Transverse colon (tissue), 4 donors: ENCODE results near the gene ACBD3.

Experiments used
- CTCF ChIP-seq, 5 experiments: fragments of 200-600 bp in 3 of 5; fragments of 450-650 bp in 2 of 5; sonication (generic) in 3 of 5; IDR thresholded peaks; 1 replicate in 2 of 5; 2 replicates in 3 of 5; pipeline ENCODE4 v1.5.1; 2016 to 2017; ENCODE audit warnings: antibody characterized with exemption in 5 of 5, inconsistent platforms in 3 of 5, mild to moderate bottlenecking in 2 of 5, moderate library complexity in 1 of 5
- POLR2AphosphoS5 ChIP-seq, 3 donors: sonication (generic); formaldehyde crosslinking; IDR thresholded peaks; one replicate each; pipeline ENCODE4 v1.6.1; 2016; ENCODE audit warnings: antibody characterized with exemption in 3 of 3

GRCh38 chr1:226120398-226120797, 66.1 kb downstream of the ACBD3 start:
- TF ChIP-seq CTCF (IDR thresholded peaks at IDR 0.05) (no peak), POLR2AphosphoS5 (IDR thresholded peaks at IDR 0.05) (no peak)
